H9 (cell line): ENCODE results near the gene CKM. TPM values are rescaled to one million over a fixed set of nuclear protein-coding genes. Genes with fewer than 3 reads are reported as not detected.

ENCODE experiments used
- DNase-seq: peaks from one replicate; pipeline ENCODE4 v3.0.0-alpha.2; 2017
- H2AFZ ChIP-seq: one replicate; pipeline ENCODE4 v1.6.1; 2013; ENCODE audit warnings: mild to moderate bottlenecking, low read length, control low read depth, moderate library complexity
- H2AK5ac ChIP-seq: 2 replicates; pipeline ENCODE4 v1.6.1; 2013; ENCODE audit warnings: low read length, control low read depth, mixed read lengths; ENCODE audit not compliant: insufficient read length
- H2BK120ac ChIP-seq: one replicate; pipeline ENCODE4 v1.6.1; 2013; ENCODE audit warnings: low read depth, mild to moderate bottlenecking, low read length, control low read depth, inconsistent platforms; ENCODE audit not compliant: poor library complexity, severe bottlenecking
- H2BK12ac ChIP-seq: 2 replicates; pipeline ENCODE4 v1.6.1; 2013; ENCODE audit warnings: low read length, control low read depth, mixed read lengths, low read depth; ENCODE audit not compliant: insufficient read length
- H2BK15ac ChIP-seq: 2 replicates; pipeline ENCODE4 v1.6.1; 2013; ENCODE audit warnings: low read depth, low read length, control low read depth
- H2BK20ac ChIP-seq: one replicate; pipeline ENCODE4 v1.6.1; 2013; ENCODE audit warnings: low read depth, mild to moderate bottlenecking, low read length, control low read depth, inconsistent platforms; ENCODE audit not compliant: poor library complexity, severe bottlenecking
- H2BK5ac ChIP-seq: 2 replicates; pipeline ENCODE4 v1.6.1; 2013; ENCODE audit warnings: low read length, control low read depth, mixed read lengths; ENCODE audit not compliant: insufficient read length
- H3K14ac ChIP-seq: 2 replicates; pipeline ENCODE4 v1.6.1; 2013; ENCODE audit warnings: low read length, control low read depth; ENCODE audit not compliant: insufficient read depth
- H3K18ac ChIP-seq: 2 replicates; pipeline ENCODE4 v1.6.1; 2013; ENCODE audit warnings: low read depth, mild to moderate bottlenecking, mixed read lengths, low read length, control low read depth; ENCODE audit not compliant: insufficient read length
- H3K23ac ChIP-seq: 2 replicates; pipeline ENCODE4 v1.6.1; 2013; ENCODE audit warnings: low read length, control low read depth, mixed read lengths, low read depth; ENCODE audit not compliant: insufficient read length
- H3K23me2 ChIP-seq: 2 replicates; pipeline ENCODE4 v1.6.1; 2013; ENCODE audit warnings: low read depth, mild to moderate bottlenecking, mixed read lengths, low read length, control low read depth; ENCODE audit not compliant: insufficient read length, poor library complexity, severe bottlenecking
- H3K27ac ChIP-seq: 2 replicates; pipeline ENCODE4 v1.5.1; 2013; ENCODE audit warnings: low read length, control low read depth, mixed read lengths, low read depth; ENCODE audit not compliant: insufficient read length
- H3K27me3 ChIP-seq: 2 replicates; pipeline ENCODE4 v1.6.1; 2013; ENCODE audit warnings: low read length, control low read depth, inconsistent platforms; ENCODE audit not compliant: insufficient read depth
- H3K4ac ChIP-seq: 2 replicates; pipeline ENCODE4 v1.6.1; 2013; ENCODE audit warnings: low read depth, mild to moderate bottlenecking, control low read depth, inconsistent platforms, low read length, moderate library complexity
- H3K4me1 ChIP-seq: 2 replicates; pipeline ENCODE4 v1.6.1; 2013; ENCODE audit warnings: low read length, control low read depth, inconsistent platforms; ENCODE audit not compliant: insufficient read depth
- H3K4me2 ChIP-seq: 2 replicates; pipeline ENCODE4 v1.6.1; 2013; ENCODE audit warnings: low read length, control low read depth, mixed read lengths; ENCODE audit not compliant: insufficient read length, insufficient read depth
- H3K56ac ChIP-seq: 2 replicates; pipeline ENCODE4 v1.6.1; 2013; ENCODE audit warnings: low read depth, mild to moderate bottlenecking, mixed read lengths, low read length, control low read depth; ENCODE audit not compliant: insufficient read length
- H3K79me1 ChIP-seq: 2 replicates; pipeline ENCODE4 v1.6.1; 2013; ENCODE audit warnings: low read depth, mild to moderate bottlenecking, moderate library complexity, low read length, control low read depth, inconsistent platforms; ENCODE audit not compliant: insufficient read depth, poor library complexity, severe bottlenecking
- H3K79me2 ChIP-seq: 2 replicates; pipeline ENCODE4 v1.6.1; 2013; ENCODE audit warnings: low read length, control low read depth, inconsistent platforms; ENCODE audit not compliant: insufficient read depth
- H3K9ac ChIP-seq: 2 replicates; pipeline ENCODE4 v1.6.1; 2013; ENCODE audit warnings: low read length, control low read depth, mixed read lengths; ENCODE audit not compliant: insufficient read length; ENCODE audit errors: extremely low read depth
- H3K9me3 ChIP-seq: one replicate; pipeline ENCODE4 v1.6.1; 2013; ENCODE audit warnings: low read depth, low read length, inconsistent platforms; ENCODE audit not compliant: control insufficient read depth
- H3T11ph ChIP-seq: one replicate; pipeline ENCODE4 v1.6.1; 2013; ENCODE audit warnings: mild to moderate bottlenecking, low read length, control low read depth, inconsistent platforms
- H4K20me1 ChIP-seq: one replicate; pipeline ENCODE4 v1.6.1; 2013; ENCODE audit not compliant: control insufficient read depth, insufficient read length, insufficient read depth
- H4K5ac ChIP-seq: 2 replicates; pipeline ENCODE4 v1.6.1; 2013; ENCODE audit warnings: low read depth, mild to moderate bottlenecking, mixed read lengths, low read length, control low read depth; ENCODE audit not compliant: insufficient read length
- H4K8ac ChIP-seq: replicated peaks from 2 replicates; pipeline ENCODE4 v1.6.1; 2013; ENCODE audit warnings: low read length, control low read depth, mixed read lengths, low read depth; ENCODE audit not compliant: insufficient read length
- H4K91ac ChIP-seq: 2 replicates; pipeline ENCODE4 v1.6.1; 2013; ENCODE audit warnings: low read depth, mild to moderate bottlenecking, moderate library complexity, mixed read lengths, low read length, control low read depth; ENCODE audit not compliant: insufficient read length
- H3K27ac Mint-ChIP-seq, 3 experiments: 2 replicates in 2 of 3; 3 replicates in 1 of 3; pipeline ENCODE4 v1.8.0; 2020 to 2021; ENCODE audit warnings: mixed read lengths in 3 of 3, mild to moderate bottlenecking in 1 of 3, moderate library complexity in 1 of 3
- H3K27me3 Mint-ChIP-seq: 2 replicates; pipeline ENCODE4 v1.8.0; 2021; ENCODE audit warnings: low read depth, mild to moderate bottlenecking, moderate library complexity, mixed read lengths
- H3K36me3 Mint-ChIP-seq, 3 experiments: 2 replicates in 2 of 3; 3 replicates in 1 of 3; pipeline ENCODE4 v1.8.0; 2020 to 2021; ENCODE audit warnings: low read depth in 3 of 3, mixed read lengths in 3 of 3; ENCODE audit not compliant: insufficient read depth in 1 of 3
- H3K4me1 Mint-ChIP-seq, 2 experiments: 2 replicates each; pipeline ENCODE4 v1.8.0; 2020; ENCODE audit warnings: mixed read lengths in 2 of 2
- H3K4me3 Mint-ChIP-seq, 2 experiments: 2 replicates in 1 of 2; 3 replicates in 1 of 2; pipeline ENCODE4 v1.8.0; 2020 to 2021; ENCODE audit warnings: mild to moderate bottlenecking in 2 of 2, mixed read lengths in 2 of 2, moderate library complexity in 1 of 2
- H3K9me3 Mint-ChIP-seq, 2 experiments: 2 replicates in 1 of 2; 3 replicates in 1 of 2; pipeline ENCODE4 v1.8.0; 2020; ENCODE audit warnings: mild to moderate bottlenecking in 2 of 2, mixed read lengths in 2 of 2, moderate library complexity in 1 of 2
- CTCF ChIP-seq: fragments of 200-600 bp; sonication (generic); conservative IDR thresholded peaks from 3 replicates; pipeline ENCODE4 v1.8.0; 2021; ENCODE audit warnings: antibody characterized with exemption, mild to moderate bottlenecking
- WGBS: extraction: QIAGEN DNeasy Blood & Tissue Kit; methylation state at CpG from one replicate; pipeline ENCODE4 v1.1.7; 2013; ENCODE audit warnings: missing lambda C conversion rate, low lambda C conversion rate, mixed read lengths; ENCODE audit not compliant: insufficient read length; ENCODE audit errors: extremely low coverage; 5-methylcytosine and 5-hydroxymethylcytosine counted together
- total RNA-seq: library from RNA; stranded (reverse); gene quantifications from 2 replicates; pipeline ENCODE4 v1.2.1, GENCODE V29; 2021

CKM gene
- total RNA-seq, 1 experiment from 2014 or later = not detected

- Histone ChIP-seq H3K18ac (no peak overlapping the region), H2BK20ac (no peak overlapping the region), H2BK15ac (no peak overlapping the region), H3K9me3 (no peaks in the 10 kb centered on the region), H4K8ac (no peak overlapping the region), H4K20me1 (no peaks in the 10 kb centered on the region), H3K79me2 (no peaks in the 10 kb centered on the region), H2AFZ (no peak overlapping the region), H3K14ac (no peak overlapping the region), H4K91ac (no peak overlapping the region), H2BK120ac (no peak overlapping the region), H2AK5ac (no peak overlapping the region), H2BK12ac (no peak overlapping the region), H3K4me2 (no peak overlapping the region), H3K27me3 (no peaks in the 10 kb centered on the region), H3T11ph (no peak overlapping the region), H3K23ac (no peak overlapping the region), H3K56ac (no peak overlapping the region), H3K79me1 (no peaks in the 10 kb centered on the region), H3K9ac (no peak overlapping the region), H3K23me2 (no peaks in the 10 kb centered on the region), H4K5ac (no peak overlapping the region), H3K4me1 (no peaks in the 10 kb centered on the region), H3K4ac (no peak overlapping the region), H3K27ac (no peak overlapping the region), H2BK5ac (no peak overlapping the region)
- WGBS = no CpG with 5 or more reads among the region's 7 CpGs
- Mint-ChIP-seq H3K4me1 (peaks cover 0 to 5% of the 10 kb centered on the region in 2 experiments; a peak in 2 of 4 replicates), H3K27me3 (no peaks in the 10 kb centered on the region), H3K4me3 (no peak overlapping the region), H3K27ac (no peak overlapping the region), H3K36me3 (peaks cover 7 to 56% (median 47%) of the 10 kb centered on the region in 3 experiments; a peak in 6 of 7 replicates), H3K9me3 (no peaks in the 10 kb centered on the region)
- no peak for TF ChIP-seq CTCF
- no peak for DNase-seq
Observed at GRCh38 chr19:45271735-45272108, 51.0 kb downstream of the CKM start.
